GM23248 (cell line): ENCODE results near the gene DCUN1D3.

ENCODE experiments used
- EZH2 ChIP-seq: fragments of 200-600 bp; sonication (generic); IDR thresholded peaks from 2 replicates; pipeline ENCODE4 v1.6.1; 2018; ENCODE audit warnings: antibody characterized with exemption, mild to moderate bottlenecking; ENCODE audit not compliant: insufficient read depth, poor library complexity, severe bottlenecking
- EZH2phosphoT487 ChIP-seq: fragments of 200-600 bp; sonication (generic); IDR thresholded peaks from 2 replicates; pipeline ENCODE4 v1.6.1; 2018; ENCODE audit warnings: antibody characterized with exemption, moderate library complexity, mild to moderate bottlenecking, low read depth; ENCODE audit not compliant: insufficient read depth

DNA sequence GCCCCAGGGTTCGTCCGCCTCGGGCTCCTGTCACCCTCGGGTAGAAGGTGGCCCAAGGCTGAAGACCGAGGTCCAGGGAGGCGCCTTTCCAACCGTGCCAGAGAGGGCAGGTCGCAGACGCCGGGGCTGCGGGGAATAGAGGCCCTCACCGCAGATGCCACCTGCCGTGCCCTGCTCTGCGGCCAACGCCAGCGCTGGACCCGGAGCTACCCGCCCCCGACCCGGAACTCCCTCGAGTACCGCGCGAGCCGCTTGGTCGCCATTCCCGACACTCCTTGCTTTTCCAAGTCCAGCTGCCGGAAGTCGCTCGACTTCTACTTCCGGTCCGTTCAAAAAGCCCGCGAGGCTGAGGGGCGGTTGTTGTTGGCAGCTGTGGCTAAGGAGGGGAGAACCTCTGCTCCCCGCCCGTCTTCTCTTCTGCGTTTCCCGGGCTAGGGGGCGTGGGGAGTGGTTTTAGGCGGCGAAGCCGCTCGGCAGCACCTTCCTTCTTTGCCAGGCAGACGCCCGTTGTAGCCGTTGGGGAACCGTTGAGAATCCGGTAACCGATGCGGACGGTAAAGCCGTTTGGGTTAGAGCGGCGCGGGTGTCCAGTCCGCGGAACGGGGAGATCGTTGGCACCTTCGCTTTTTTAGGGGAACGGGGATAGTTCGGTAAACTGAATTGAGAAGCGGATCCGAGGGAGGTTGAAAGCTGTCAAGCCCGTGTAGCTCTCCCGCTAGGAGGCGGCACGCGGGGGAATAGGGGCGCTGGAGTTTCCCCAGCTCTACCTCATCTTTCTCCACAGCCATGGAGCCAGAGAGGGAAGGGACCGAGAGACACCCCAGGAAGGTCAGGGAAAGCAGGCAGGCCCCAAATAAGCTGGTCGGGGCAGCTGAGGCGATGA is 93.7 kb downstream of the DCUN1D3 start, which contains the start of the genes ERI2 and REXO5:
- TF ChIP-seq EZH2 = no peak
- TF ChIP-seq EZH2phosphoT487 = no peak
